Pancreas (tissue), 10 donors: ENCODE measurements around the gene MYO1F. TPM values are rescaled to one million over a fixed set of nuclear protein-coding genes. Genes with fewer than 3 reads are reported as not detected.

Experiments
- ATAC-seq, 4 donors: fragments of 200-7000 bp; cut with Tn5 transposase; one replicate each; pipeline versions ENCODE4 v1.8.0 to v1.9.1; 2020; ENCODE audit warnings: mild to moderate bottlenecking in 4 of 4, moderate library complexity in 4 of 4
- DNase-seq, 6 donors: peaks; one replicate each; pipeline ENCODE4 v3.0.0-alpha.2; 2020
- FAIRE-seq: peaks from 2 replicates; lab custom pipeline; 2012; peaks lifted over from hg19 to GRCh38; lab: Jason Lieb, UNC
- H3K27ac ChIP-seq, 4 donors: fragments of 200-600 bp; sonication (generic); 1 replicate in 3 of 4; 2 replicates in 1 of 4; pipeline versions ENCODE4 v1.5.0 to v1.8.0; 2020
- H3K27me3 ChIP-seq, 4 donors: fragments of 200-600 bp; one replicate each; pipeline ENCODE4 v1.8.0; 2021
- H3K36me3 ChIP-seq, 3 donors: fragments of 200-600 bp; sonication (generic) in 1 of 3; one replicate each; pipeline versions ENCODE4 v1.5.0 to v1.8.0; 2020 to 2021
- H3K4me1 ChIP-seq, 3 donors: fragments of 200-600 bp; one replicate each; pipeline ENCODE4 v1.8.0; 2021
- H3K4me3 ChIP-seq, 4 donors: fragments of 200-600 bp; sonication (generic) in 2 of 4; one replicate each; pipeline versions ENCODE4 v1.5.0 to v1.8.0; 2020 to 2021
- H3K9me3 ChIP-seq, 4 donors: fragments of 200-600 bp; one replicate each; pipeline ENCODE4 v1.8.0; 2021
- WGBS, 2 donors: extraction: QIAGEN DNeasy Blood & Tissue Kit; methylation state at CpG; one replicate each; pipeline ENCODE4 v1.1.7; 2013; 5-methylcytosine and 5-hydroxymethylcytosine counted together
- intact Hi-C, 3 donors: fragments of 100-400 bp; cut with DNase I; formaldehyde crosslinking; loops; one replicate each; pipeline versions ENCODE4 v1.11.1 to v1.14.2; 2022
- polyA plus RNA-seq, 2 donors: library from polyadenylated mRNA; stranded (reverse); fragments of 200-250 nt; gene quantifications; one replicate each; pipeline ENCODE4 v1.2.3, GENCODE V29; 2013
- total RNA-seq, 6 donors: library from RNA; stranded (reverse); fragmentation: NEBNext Ultra II Directional in 4 of 6; extraction: Animal tissue kit (Norgen Biotek cat#: 25700) in 4 of 6; gene quantifications; one replicate each; pipeline versions ENCODE4 v1.2.1 to v1.2.4, GENCODE V29; 2021 to 2023
- TF ChIP-seq, protein P1 (sequence below), 4 donors: fragments of 200-600 bp; sonication (generic) in 3 of 4; IDR thresholded peaks; one replicate each; pipeline versions ENCODE4 v1.5.0 to v1.8.0; 2021; ENCODE audit warnings: antibody characterized with exemption in 4 of 4
- donor health status: healthy with polysubstance abuse.
- donor health status: DM: no; HTN: no; CAD: no; lungs with moderate emphysema.
- donor health status: DM: no; HTN: no; CAD: no.
- donor health status: control.
- donor health status: control.
- donor health status: Bipolar disorder and iron deficiency.
- donor health status: DM: yes; HTN: yes; CAD: no.
- donor health status: DM: no; HTN: no; CAD: no.
- donor health status: DM: no; HTN: no; CAD: no.
- donor health status: DM: yes; HTN: yes; CAD: no.

Gene MYO1F
- total and polyA plus RNA-seq, 8 donors: 1.2 to 21.3 (median 4.8) TPM

DNA sequence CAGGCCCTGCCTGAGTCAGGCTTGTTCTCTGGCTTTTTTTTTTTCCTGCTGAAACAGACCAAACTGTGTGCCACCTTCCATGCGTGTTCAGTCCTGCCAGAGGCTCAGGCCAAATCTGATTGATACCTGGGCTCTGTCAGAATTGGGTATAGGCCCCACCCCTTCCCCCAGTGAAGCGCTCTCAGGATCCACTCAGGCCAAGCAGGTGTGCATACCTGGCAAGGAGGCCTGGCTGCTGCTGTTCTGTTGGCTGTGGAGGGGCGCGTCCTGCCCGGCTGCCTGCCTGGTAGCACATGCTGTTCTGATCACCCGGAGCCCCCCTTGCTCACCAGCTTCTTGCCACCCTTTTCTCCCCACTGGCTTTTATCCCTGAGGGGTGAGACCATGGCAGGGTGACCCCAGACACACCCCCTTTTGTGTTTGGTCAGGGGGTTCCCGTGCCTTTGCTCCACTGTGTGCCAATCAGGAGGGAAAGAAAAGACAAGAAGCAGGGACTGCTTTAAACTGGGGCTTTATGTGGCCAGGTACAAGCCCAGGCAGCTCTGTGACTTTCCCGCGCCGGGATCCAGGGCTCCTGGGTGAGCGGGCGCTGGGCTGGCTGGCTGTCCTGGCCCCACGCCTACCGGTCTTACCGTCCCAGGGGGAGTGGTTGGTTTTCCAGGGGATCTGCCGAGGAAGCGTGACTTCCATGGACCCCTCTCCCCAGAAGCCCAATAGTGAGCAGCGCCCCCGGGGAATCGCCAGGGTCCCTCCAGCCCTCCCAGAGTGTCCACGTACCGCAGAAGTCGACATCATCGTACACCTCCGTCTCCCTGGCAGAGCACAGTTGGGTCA is 87.5 kb downstream of the MYO1F start:
- H3K36me3 ChIP-seq: peaks cover 10 to 36% (median 22%) of the 10 kb centered on the region in 3 donors
- DNase-seq: peak in 2 of 6 donors; percentile 43 to 66
- peak in 2 of 4 donors; percentile 8 to 20 for ATAC-seq
- H3K9me3 ChIP-seq: no peaks in the 10 kb centered on the region
- intact Hi-C loops: no loop called here
- no peak for FAIRE-seq
- H3K4me1 ChIP-seq: no peaks in the 10 kb centered on the region
- 89% methylated on average over 25 of the region's 25 CpGs for WGBS, 2 donors
- no peak overlapping the region for H3K4me3 ChIP-seq
- TF ChIP-seq, protein P1, sequence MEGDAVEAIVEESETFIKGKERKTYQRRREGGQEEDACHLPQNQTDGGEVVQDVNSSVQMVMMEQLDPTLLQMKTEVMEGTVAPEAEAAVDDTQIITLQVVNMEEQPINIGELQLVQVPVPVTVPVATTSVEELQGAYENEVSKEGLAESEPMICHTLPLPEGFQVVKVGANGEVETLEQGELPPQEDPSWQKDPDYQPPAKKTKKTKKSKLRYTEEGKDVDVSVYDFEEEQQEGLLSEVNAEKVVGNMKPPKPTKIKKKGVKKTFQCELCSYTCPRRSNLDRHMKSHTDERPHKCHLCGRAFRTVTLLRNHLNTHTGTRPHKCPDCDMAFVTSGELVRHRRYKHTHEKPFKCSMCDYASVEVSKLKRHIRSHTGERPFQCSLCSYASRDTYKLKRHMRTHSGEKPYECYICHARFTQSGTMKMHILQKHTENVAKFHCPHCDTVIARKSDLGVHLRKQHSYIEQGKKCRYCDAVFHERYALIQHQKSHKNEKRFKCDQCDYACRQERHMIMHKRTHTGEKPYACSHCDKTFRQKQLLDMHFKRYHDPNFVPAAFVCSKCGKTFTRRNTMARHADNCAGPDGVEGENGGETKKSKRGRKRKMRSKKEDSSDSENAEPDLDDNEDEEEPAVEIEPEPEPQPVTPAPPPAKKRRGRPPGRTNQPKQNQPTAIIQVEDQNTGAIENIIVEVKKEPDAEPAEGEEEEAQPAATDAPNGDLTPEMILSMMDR (IDR thresholded peaks at IDR 0.05): no peak
- no peak overlapping the region for H3K27ac ChIP-seq
- H3K27me3 ChIP-seq: no peaks in the 10 kb centered on the region

DNA sequence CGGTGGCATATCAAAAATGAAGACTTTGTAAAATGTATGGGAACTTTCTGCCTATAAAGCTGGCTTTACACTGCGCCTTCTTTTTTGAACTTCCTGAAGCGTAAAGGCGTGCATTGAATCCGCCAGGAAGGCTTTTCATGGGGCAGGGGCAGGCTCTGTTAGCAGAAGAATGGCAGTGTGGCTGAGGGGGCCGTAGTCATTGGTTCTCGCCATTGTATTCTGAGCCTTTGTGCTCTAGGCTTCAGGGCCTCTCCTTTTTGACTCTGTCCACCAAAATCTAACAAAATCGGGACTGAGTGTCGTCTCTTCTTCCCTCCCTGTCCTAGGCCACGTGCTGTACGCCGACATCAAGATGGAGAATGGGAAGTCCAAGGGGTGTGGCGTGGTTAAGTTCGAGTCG is 88.9 kb downstream of the MYO1F start:
- ATAC-seq: no peak
- intact Hi-C loops: no loop called here
- H3K9me3 ChIP-seq: no peaks in the 10 kb centered on the region
- 79 to 81% methylated on average over 15 of the region's 15 CpGs for WGBS, 2 donors
- no peak overlapping the region for H3K27ac ChIP-seq
- no peaks in the 10 kb centered on the region for H3K4me1 ChIP-seq
- no peak for FAIRE-seq
- no peaks in the 10 kb centered on the region for H3K27me3 ChIP-seq
- TF ChIP-seq, protein P1 (IDR thresholded peaks at IDR 0.05): no peak
- no peak overlapping the region for H3K4me3 ChIP-seq
- peaks cover 10 to 49% (median 22%) of the 10 kb centered on the region in 3 donors for H3K36me3 ChIP-seq
- peak in 2 of 6 donors; percentile 6 to 7 for DNase-seq

DNA sequence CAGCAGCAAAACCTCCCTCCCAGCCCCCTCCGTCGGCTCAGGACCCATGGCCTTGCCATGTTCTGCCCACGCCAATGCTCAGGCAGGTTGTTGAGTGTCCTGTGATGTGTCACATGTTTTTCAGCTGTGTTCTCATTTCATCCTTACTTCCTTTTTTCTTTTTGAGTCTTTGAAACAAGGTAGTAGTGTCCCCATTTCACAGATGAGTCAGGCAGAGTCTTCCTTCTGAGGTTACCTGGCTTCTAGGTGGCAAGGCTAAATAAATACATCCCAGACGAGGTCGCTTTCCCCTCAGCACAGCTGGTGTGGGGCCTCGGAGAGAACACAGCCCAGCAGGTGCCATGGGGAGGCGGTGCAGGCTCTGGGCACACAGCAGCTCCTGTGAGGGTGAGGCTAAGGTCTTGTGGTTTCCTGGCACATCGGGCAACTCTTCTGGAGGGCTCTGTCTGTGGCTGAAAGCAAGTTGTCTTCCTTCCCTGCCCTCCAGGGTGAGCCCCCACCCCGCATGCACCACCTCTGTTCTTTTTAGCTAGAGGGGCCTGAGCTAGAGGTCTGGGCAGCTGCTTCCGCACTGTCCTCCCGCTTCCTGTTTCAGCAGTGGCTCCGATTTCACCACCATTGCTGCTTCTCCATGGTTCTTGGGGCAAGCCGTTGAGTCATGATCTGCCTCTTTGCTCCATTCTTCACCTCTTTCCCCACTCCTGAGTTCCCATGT is 89.9 kb downstream of the MYO1F start:
- peaks cover 10 to 56% (median 22%) of the 10 kb centered on the region in 3 donors for H3K36me3 ChIP-seq
- 85 to 87% methylated on average over 13 of the region's 13 CpGs for WGBS, 2 donors
- no peaks in the 10 kb centered on the region for H3K9me3 ChIP-seq
- no peaks in the 10 kb centered on the region for H3K4me1 ChIP-seq
- no peak overlapping the region for H3K4me3 ChIP-seq
- ATAC-seq (peak in 2 of 4 donors; percentile 25 to 57), FAIRE-seq (no peak), DNase-seq (peak in 4 of 6 donors; percentile 9 to 44 (median 33))
- peak overlapping the region in 2 of 4 donors; percentile 44 to 58 for H3K27ac ChIP-seq
- H3K27me3 ChIP-seq: no peaks in the 10 kb centered on the region
- TF ChIP-seq, protein P1 (IDR thresholded peaks at IDR 0.05): no peak
- intact Hi-C loops: no loop called here

DNA sequence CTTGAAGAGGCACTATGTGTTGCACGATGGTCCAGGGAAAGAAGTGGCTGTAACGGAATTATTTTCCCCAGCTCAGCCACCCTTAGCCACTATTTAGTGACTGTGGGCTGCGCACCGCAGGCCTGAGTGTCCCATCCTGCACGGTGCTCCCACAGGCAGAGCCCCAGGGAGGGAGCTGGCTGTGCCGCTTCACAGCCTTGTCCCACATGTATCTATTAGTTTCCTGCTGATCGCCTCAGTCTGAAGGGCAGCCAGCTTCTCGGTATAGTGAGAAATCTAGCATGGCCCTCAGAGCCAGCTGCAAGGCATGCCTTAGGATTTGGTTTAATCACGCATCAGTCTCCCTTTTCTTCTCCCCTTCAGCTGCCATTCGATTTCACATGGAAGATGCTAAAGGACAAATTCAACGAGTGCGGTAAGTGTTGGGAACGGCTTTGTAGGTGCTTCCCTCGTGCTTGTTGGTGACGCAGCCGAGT is 90.5 kb downstream of the MYO1F start:
- ATAC-seq: no peak
- DNase-seq: peak in 3 of 6 donors; percentile 4 to 18 (median 16)
- WGBS, 2 donors: 91 to 93% methylated on average over 16 of the region's 16 CpGs
- H3K27ac ChIP-seq: peak overlapping the region in 1 of 4 donors; percentile 58
- TF ChIP-seq, protein P1 (IDR thresholded peaks at IDR 0.05): no peak
- no peaks in the 10 kb centered on the region for H3K4me1 ChIP-seq
- H3K4me3 ChIP-seq: no peak overlapping the region
- H3K36me3 ChIP-seq: peaks cover 10 to 56% (median 22%) of the 10 kb centered on the region in 3 donors
- no peaks in the 10 kb centered on the region for H3K9me3 ChIP-seq
- intact Hi-C loops: no loop called here
- no peak for FAIRE-seq
- no peaks in the 10 kb centered on the region for H3K27me3 ChIP-seq
